Urinary bladder (tissue), 4 donors: Measurements from ENCODE around the gene CLN3. TPM values are rescaled to one million over a fixed set of nuclear protein-coding genes. Genes with fewer than 3 reads are reported as not detected.
"Not testable (repeated sequence)": the region's sequence is repeated elsewhere in the genome, so short reads cannot be mapped to it uniquely, and the experiment has no call there.

Source experiments
- DNase-seq: peaks from one replicate; pipeline ENCODE4 v3.0.0-alpha.2; 2015; ENCODE audit errors: extremely low spot score
- H3K27ac ChIP-seq: one replicate; pipeline ENCODE4 v1.5.1; 2013; ENCODE audit warnings: low read depth, mild to moderate bottlenecking, moderate library complexity
- H3K36me3 ChIP-seq: one replicate; pipeline ENCODE4 v1.6.1; 2013; ENCODE audit warnings: mild to moderate bottlenecking, moderate library complexity; ENCODE audit not compliant: insufficient read depth
- H3K4me1 ChIP-seq: one replicate; pipeline ENCODE4 v1.6.1; 2013; ENCODE audit warnings: mild to moderate bottlenecking, moderate library complexity; ENCODE audit not compliant: insufficient read depth
- H3K4me3 ChIP-seq: one replicate; pipeline ENCODE4 v1.5.1; 2013; ENCODE audit warnings: low read depth, low read length
- WGBS: extraction: QIAGEN DNeasy Blood & Tissue Kit; methylation state at CpG from one replicate; pipeline ENCODE4 v1.1.7; 2013; 5-methylcytosine and 5-hydroxymethylcytosine counted together
- polyA plus RNA-seq: library from polyadenylated mRNA; stranded (reverse); fragments of 200-250 nt; gene quantifications from one replicate; pipeline ENCODE4 v1.2.3, GENCODE V29; 2013
- total RNA-seq: library from RNA; depleted of rRNA; stranded (reverse); fragments of >200 nt; gene quantifications from one replicate; pipeline ENCODE4 v1.2.3, GENCODE V29; 2014
- donor health status: healthy with polysubstance abuse.
- donor health status: healthy.

CLN3 gene
- total and polyA plus RNA-seq, 2 donors: 10.7 to 32.2 TPM

DNA sequence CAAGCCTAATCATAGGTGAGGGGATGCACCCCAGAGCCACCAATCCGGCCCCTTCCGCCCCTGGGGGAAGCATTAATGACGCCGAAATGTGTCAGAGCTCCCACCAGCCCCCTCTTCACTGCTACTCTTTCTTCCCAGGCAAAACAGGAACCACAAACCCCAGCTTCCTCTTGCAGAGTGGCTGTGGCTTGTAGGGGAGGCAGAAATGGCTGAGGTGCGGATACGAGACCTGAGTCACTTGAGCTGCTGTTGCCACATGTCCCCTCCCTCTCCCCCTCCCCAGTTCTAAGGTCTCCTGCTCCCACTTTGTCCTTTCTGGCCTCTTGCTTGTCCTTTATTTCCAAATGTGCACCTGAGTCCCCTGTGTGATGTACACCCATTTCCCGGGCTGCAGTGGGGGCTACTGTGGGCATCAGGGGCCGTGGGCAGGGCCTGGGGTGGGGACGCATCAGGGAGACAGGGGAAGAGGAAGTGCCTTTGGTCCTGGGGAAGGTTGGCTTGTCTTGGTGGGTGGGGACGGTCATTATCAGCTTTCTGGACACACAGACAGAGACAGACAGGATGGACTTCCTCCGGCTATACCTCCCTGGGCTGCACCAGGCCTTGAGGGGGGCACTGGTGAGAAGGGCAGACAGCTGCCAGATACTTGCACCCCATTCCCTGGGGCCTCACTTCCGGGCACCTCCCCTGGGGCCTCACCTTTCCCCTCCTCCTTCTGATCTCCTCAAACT, 2.4 kb upstream of the CLN3 start, which contains the start of gene APOBR:
Gene APOBR (plus strand): TSS at position 523 of the 731 bp plus-strand sequence. CDS start 39 bp downstream, at position 562.
- DNase-seq: no peak
- peak within 1 kb of the TSS; percentile 68 for H3K27ac ChIP-seq
- WGBS: 64% methylated on average over 12 of the region's 12 CpGs
- no peaks in the 10 kb centered on the region for H3K36me3 ChIP-seq
- H3K4me3 ChIP-seq: no peak within 1 kb of the TSS
- H3K4me1 ChIP-seq: no peaks in the 10 kb centered on the region

DNA sequence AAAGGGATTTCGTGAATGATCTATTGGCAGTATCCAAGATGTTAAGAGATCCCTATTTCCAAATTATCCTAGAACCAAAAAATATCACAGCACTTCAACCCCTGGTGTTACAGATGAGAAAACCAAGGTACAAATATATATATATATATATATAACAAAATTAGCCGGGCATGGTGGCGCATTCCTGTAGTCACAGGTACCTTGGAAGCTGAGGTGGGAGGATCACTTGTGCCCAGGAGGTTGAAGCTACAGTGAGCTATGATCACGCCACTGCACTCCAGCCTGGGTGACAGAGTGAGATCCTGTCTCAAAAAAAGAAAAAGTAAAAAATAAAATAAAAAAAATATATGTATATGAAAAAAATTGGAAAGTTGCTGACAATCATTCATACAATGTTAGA, 637 bp upstream of the CLN3 start:
- Histone ChIP-seq H3K4me1 (no peaks in the 10 kb centered on the region), H3K36me3 (no peaks in the 10 kb centered on the region), H3K4me3 (no peak overlapping the region), H3K27ac (no peak overlapping the region)
- WGBS: 52% methylated on average over 4 of the region's 4 CpGs
- DNase-seq: no peak

DNA sequence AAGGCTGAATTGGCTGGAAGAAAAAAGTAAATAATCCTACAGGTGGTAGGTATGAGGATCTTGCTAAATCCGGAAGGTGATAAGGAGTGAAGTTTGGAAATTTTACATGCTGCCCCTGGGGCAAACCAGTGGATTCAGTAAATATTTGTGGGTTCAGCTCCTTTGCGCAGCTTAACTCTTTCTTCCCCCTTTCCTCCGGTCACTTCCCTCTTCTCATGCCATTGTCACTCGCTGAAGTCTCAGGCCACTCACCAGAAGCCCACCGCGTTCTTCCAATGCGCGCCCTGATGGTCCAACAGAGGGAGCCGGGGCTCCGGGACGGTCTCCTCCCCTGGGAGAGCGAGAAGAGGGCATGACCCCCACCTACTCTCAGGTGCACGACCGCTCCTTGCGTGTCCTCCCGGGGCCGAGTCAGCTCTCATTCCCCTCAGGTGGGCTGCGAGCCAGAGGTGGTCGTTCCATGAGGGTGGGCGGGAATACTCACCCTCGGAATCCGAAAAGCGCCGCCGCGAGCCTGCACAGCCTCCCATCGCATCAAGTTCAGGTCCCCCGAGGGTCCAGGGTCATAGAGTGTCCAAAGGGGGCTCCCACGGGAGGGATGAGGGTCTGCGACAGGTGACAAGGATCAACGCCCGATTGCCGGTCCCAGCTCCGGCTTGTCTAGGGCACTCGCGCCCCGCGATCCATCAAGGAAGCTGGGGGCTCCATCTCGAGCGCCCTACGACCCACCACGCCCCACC, 474 bp downstream of the CLN3 start:
- Histone ChIP-seq H3K27ac (peak overlapping the region; percentile 95), H3K4me3 (peak overlapping the region; percentile 91), H3K4me1 (no peaks in the 10 kb centered on the region), H3K36me3 (no peaks in the 10 kb centered on the region)
- no peak for DNase-seq
- WGBS: under 1% methylated on average over 42 of the region's 42 CpGs

DNA sequence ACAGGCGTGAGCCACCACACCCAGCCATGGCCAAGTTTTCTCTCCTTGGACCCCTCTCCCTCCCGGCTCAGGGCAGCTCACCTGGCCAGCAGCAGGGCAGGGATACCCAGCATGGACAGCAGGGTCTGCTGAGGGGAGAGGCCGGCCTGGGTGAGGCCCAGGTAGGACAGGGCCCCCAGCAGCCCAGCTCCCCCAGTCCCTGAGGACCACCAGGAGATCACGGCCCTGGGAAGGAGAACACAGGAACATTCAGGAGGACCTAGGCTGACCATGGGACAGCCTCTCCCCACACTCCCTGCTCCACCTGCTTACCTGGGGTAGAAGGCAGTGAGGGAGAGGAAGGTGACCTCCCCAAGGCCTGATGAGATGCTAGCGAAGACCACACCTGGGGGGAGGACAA, 5.6 kb downstream of the CLN3 start:
- H3K36me3 ChIP-seq: peaks cover 2% of the 10 kb centered on the region
- no peak overlapping the region for H3K4me3 ChIP-seq
- DNase-seq: no peak
- no peaks in the 10 kb centered on the region for H3K4me1 ChIP-seq
- H3K27ac ChIP-seq: no peak overlapping the region
- WGBS: 100% methylated on average over 5 of the region's 5 CpGs

DNA sequence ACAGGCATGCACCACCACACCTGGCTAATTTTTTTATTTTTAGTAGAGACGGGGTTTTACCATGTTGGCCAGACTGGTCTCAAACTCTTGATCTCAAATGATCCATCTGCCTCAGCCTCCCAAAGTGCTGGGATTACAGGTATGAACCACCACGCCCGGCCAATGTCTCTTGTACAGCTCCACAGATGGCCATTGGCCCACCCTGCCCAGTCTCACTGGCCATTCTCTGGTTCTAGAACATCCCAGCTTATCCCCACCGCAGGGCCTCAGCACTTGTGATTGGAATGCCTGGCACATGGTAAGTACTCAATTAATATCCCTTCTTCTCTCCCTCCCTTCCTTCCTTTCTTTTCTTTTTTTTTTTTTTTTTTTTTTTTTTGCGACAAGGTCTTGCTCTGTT, 8.5 kb downstream of the CLN3 start:
- not testable (repeated sequence) for H3K36me3 ChIP-seq, H3K4me1 ChIP-seq, DNase-seq, H3K4me3 ChIP-seq, H3K27ac ChIP-seq
- 93% methylated on average over 5 of the region's 5 CpGs for WGBS

DNA sequence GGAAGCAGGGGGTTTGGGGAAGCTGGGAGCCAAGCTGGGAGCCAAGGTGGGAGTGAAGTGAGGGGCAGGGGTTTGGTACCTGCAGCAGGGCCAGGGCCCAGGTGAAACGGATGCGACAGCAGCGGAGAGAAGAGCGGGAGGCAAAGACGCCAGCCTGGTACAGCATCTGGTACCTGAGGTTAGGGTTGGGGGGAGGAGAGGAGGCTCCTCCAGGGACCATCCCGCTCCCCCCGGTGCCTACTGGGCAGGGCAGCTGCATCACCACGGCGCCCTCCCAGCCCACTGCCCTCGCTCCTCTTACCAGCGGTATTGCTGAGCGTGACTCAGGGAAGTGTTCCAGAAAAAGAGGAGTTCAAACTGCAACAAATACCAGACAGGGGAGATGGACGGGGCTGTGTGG, 9.8 kb downstream of the CLN3 start:
- Histone ChIP-seq H3K36me3 (peaks cover 6% of the 10 kb centered on the region), H3K4me1 (no peaks in the 10 kb centered on the region), H3K4me3 (no peak overlapping the region), H3K27ac (no peak overlapping the region)
- DNase-seq: no peak
- WGBS: 95% methylated on average over 13 of the region's 13 CpGs

DNA sequence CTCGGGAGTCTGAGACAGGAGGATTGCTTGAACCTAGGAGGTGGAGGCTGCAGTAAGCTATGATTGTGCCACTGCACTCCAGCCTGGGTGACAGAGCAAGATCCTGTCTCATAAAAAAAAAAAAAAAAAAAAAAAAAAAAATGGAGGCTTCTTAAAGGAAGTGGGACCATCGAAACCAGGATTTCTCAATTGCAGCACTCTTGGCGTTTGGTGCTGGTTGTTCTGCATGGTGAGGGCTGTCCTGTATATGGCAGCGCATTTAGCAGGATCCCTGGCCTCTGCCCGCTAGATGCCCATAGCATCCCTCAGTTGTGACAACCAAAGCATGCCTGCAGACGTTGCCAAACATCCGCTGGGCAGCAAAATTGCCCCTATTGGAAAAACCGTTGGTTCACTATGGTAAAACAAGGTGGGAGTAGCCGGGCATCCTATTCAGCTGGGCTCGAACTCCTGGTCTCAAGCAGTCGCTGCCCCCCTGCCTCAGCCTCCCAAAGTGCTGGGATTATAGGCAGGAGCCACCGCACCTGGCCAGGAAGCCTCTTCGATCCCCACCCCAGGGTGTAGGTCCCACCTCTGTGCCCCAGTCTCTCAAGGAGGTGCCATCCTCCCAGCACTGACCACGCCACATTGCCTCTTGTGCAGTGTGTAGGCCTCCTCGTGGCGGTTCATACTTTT, 13.2 kb downstream of the CLN3 start:
- Histone ChIP-seq H3K4me1 (no peaks in the 10 kb centered on the region), H3K4me3 (no peak overlapping the region), H3K27ac (no peak overlapping the region), H3K36me3 (peaks cover 4% of the 10 kb centered on the region)
- 94% methylated on average over 16 of the region's 16 CpGs for WGBS
- DNase-seq: no peak

DNA sequence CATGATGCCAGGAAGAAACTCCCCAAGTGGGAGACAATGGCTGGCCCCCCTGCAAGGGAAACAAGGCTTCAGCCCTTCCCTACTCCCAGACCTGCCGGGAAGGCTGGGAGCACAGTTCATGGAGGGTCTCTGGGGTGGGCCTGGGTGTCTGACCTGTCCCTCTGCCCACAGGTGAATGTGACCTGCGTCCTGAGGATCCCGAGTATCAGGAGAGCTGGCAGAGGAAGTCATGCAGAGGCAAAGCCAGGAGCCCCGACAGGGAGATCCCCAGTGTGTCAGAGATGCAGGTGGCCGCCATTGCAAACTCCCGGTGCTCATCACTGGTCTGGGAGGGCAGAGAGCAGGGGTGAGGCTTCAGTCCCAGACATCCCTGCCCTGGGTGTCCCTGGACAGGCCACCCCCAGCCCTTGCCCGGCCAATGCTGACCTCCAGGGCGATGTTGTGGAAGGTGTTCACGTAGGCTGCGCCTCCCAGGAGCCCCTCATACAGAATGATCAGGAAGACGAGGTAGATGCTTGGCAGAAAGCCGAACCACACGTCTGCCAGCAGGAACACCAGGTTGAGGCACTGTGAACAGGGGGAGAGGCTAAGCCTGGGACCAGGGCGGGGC, 14.5 kb downstream of the CLN3 start:
- Histone ChIP-seq H3K27ac (no peak overlapping the region), H3K4me3 (no peak overlapping the region), H3K4me1 (no peaks in the 10 kb centered on the region), H3K36me3 (peaks cover 4% of the 10 kb centered on the region)
- no peak for DNase-seq
- WGBS: 92% methylated on average over 14 of the region's 14 CpGs

DNA sequence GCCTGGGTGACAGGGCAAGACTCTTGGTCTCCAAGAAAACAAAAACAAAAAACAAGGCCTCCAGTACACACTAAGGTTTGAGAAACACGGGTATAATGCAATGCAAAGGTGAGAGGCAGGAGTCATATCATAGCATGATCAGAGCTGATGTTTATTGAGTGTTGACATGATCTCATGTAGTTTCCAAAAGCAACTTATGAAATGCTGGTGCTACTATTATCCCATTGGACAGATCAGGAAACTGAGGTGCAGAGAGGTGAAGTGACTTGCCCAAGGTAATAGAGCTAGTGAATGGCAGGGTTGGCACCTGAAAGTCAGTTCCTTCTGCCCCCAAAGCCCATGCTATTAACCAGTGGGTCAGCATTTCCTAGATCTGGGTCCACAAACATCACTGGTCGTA, 16.7 kb downstream of the CLN3 start:
- Histone ChIP-seq H3K27ac (no peak overlapping the region), H3K4me3 (no peak overlapping the region), H3K36me3 (peaks cover 4% of the 10 kb centered on the region), H3K4me1 (no peaks in the 10 kb centered on the region)
- WGBS: 87% methylated on average over 2 of the region's 2 CpGs
- DNase-seq: no peak

DNA sequence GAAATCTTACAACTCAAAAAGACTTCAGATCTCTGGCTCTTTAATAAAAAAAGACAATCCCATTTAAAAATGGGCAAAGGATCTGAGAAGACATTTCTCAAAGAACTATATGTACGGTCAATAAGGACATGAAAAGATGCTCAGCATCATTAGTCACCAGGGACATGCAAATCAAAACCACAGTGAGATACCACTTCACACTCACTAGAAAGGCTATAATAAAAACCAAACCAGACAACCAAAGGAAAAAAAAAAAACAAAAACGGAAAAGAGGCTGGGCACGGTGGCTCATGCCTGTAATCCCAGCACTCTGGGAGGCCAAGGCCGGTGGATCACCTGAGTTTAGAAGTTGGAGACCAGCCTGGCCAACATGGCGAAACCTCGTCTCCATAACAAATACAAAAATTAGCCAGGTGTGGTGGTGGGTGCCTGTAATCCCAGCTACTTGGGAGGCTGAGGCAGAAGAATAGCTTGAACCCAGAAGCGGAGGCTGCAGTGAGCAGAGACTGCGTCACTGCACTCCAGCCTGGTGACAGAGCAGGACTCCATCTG, 18.1 kb downstream of the CLN3 start:
- Histone ChIP-seq H3K4me1 (no peaks in the 10 kb centered on the region), H3K27ac (no peak overlapping the region), H3K4me3 (no peak overlapping the region), H3K36me3 (peaks cover 4% of the 10 kb centered on the region)
- no peak for DNase-seq
- WGBS: 94% methylated on average over 8 of the region's 8 CpGs

DNA sequence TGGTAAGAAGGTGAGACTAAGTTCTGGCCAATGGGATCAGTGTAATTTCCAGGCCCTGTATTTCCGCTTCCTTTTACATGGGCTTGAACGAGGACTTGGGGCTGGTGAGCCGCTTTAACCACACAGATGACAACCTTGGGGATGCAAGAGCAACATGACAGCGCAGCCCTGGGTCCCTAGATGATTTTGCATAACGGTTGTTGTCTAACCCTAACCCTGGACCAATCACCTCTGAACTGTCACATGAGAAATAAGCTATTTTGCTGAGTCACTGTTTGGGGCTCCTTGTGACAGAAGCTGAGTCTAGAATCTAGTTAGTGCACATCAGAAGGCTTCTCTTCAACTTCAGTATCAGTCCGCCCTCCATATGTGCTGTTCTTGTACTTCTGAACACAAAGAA, 44.8 kb downstream of the CLN3 start:
- WGBS: no CpG with 5 or more reads among the region's 6 CpGs
- H3K36me3 ChIP-seq, H3K4me3 ChIP-seq, H3K27ac ChIP-seq, H3K4me1 ChIP-seq, DNase-seq: not testable (repeated sequence)

DNA sequence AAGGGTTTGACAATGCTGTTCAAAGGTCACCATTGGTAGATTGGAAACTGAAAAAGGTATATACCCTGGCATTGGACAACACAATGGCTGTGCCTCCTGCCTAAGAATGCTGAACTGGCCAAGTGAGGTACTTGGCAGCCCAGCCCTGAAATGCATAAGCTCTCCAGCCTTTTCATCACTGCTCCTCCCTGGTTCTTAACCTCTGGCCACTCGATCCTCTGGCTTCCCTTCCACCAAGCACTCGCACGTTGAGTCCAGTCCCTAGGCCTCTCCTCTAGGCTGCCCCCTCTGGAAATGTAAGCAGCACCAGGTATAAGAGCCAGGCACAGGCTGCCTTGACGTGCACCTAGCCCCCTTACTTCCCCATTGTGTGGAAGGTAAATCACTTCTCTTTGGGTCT, 45.5 kb downstream of the CLN3 start:
- H3K36me3 ChIP-seq, H3K4me1 ChIP-seq, H3K27ac ChIP-seq, H3K4me3 ChIP-seq, DNase-seq: not testable (repeated sequence)
- WGBS: no CpG with 5 or more reads among the region's 4 CpGs

DNA sequence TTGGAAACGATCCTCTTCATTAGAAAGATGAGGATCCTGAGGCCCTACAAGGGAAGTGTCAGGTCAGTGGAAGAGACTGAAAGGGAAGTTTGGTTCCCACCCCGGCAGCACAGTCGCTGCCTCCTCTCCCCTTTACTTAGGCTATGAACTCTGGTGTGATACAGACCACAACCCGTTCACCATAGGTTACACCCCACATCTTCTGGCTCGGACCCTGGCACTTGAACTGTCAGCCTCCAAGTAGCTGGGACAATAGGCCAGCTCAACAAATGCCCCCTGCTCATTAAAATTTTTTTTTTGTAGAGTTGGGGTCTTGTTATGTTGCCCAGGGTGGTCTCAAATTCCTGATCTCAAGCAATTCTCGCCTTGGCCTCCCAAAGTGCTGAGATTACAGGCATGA, 47.9 kb downstream of the CLN3 start:
- WGBS: 79% methylated on average over 3 of the region's 6 CpGs
- H3K27ac ChIP-seq, H3K36me3 ChIP-seq, DNase-seq, H3K4me3 ChIP-seq, H3K4me1 ChIP-seq: not testable (repeated sequence)
